ENCODE results near the gene IZUMO4. TPM values are rescaled to one million over a fixed set of nuclear protein-coding genes. Genes with fewer than 3 reads are reported as not detected.
"Not testable (repeated sequence)": the region's sequence is repeated elsewhere in the genome, so short reads cannot be mapped to it uniquely, and the experiment has no call there.

IZUMO4 gene
- total RNA-seq, 2 donors from 2014 or later = 2.1 to 2.3 TPM

GRCh38 chr19:2131012-2131975 is 34.6 kb downstream of the IZUMO4 start:
- intact Hi-C loops (cut with DNase I, micrococcal nuclease) = not testable (repeated sequence)

DNA sequence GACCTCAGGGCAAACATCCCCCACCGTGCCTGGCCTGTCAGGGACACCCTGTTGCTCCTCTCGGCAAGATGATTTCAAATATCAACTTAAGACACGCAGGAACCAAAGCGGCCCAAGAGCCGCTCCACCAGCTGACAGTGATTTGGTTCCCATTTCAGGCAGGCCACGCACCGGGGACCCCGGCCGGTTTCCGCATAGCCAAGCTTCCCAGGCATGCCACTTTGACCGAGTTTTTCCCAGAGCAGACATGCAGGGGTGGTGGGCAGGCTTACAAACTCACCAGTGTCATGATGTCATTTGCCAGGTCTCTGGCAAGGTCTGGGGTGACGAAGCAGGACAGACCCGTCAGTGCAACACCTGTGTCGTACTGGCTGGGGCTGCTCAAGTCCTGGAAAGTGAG is 35.5 kb downstream of the IZUMO4 start:
- no peak for ATAC-seq
- intact Hi-C loops (cut with DNase I, micrococcal nuclease) = no loop called here
- DNase-seq = no peak

More at GRCh38 chr19:2131012-2131975, 34.6 kb downstream of the IZUMO4 start:
- not testable (repeated sequence) for ATAC-seq, DNase-seq

DNA sequence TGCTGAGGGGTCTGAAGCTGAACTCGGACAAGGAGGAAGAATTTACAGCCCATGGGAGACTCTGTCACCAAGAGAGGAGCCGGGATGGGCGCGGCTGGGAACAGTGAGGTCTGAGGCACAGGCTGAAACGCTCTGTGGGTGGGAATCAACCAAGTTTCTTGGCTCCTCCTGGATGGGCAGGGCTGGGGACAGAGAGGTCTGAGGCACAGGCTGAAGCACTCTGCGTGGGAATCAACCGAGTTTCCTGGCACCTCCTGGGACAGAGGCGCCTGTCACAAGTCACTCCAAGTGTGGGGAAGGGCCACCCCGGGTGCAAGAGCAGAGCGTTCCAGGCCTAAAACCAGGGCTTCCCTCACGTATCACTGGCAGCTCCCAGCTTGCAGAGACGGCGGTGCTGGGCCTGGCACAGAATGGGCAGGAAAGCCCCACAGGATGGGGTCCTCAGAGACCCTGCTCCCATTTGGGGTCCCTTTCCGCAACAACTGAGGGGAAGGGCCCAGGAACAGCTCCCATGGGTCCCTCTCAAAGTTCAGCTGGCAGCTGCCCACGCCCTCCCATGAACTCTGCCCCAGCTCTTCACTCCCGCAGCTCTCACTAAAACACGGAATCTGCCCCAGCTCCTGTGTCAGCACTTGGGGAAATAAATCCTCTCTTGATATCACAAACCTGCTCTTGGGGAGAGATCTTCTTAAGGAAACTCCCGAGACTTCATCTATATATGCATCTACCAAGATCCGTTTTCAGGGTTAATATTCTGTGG is 36.2 kb downstream of the IZUMO4 start:
- intact Hi-C loops (cut with DNase I, micrococcal nuclease) = no loop called here
- ATAC-seq (peak; percentile 44), DNase-seq (no peak)

- intact Hi-C loops (cut with DNase I, micrococcal nuclease) = no loop called here
- ATAC-seq (peak; percentile 50), DNase-seq (no peak)
These were observed 39.0 kb downstream of the IZUMO4 start for GRCh38 chr19:2135474-2136402.

GRCh38 chr19:2136796-2137195 is 40.1 kb downstream of the IZUMO4 start:
- DNase-seq = no peak
- ATAC-seq = no peak
- intact Hi-C loops (cut with DNase I, micrococcal nuclease) = no loop called here

DNA sequence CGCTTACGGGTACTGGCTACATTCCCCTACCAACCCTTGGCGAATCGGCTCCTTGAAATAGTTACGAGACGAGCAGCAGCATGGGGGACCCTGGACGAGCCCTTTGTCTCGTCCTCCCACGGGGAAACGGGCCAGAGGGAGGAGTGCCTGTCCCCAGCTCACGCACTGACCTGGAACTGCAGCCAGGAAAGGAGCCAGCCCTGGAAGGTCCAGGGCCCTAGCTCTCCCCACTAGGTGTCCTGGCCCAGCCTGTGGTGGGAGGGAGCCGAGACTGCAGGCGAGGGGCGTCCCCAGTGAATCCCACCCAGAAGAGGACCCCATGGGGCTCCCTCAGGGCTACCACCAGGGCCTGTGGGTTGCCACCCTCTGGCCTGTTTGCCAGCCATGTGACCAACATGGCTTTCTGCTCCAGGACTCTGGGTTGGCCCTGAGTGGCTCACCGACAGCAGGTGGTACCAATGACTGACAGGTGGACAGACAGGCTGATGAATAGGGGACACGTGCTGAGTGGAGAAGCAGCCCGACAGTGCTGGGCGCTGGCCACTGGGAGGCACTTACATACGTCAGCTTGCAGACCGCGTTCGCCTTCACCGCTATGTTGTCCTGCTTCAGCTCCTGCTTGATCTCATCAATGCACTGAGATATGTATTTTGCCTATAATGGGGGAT is 41.5 kb downstream of the IZUMO4 start:
- ATAC-seq = no peak
- intact Hi-C loops (cut with DNase I, micrococcal nuclease) = no loop called here

DNA sequence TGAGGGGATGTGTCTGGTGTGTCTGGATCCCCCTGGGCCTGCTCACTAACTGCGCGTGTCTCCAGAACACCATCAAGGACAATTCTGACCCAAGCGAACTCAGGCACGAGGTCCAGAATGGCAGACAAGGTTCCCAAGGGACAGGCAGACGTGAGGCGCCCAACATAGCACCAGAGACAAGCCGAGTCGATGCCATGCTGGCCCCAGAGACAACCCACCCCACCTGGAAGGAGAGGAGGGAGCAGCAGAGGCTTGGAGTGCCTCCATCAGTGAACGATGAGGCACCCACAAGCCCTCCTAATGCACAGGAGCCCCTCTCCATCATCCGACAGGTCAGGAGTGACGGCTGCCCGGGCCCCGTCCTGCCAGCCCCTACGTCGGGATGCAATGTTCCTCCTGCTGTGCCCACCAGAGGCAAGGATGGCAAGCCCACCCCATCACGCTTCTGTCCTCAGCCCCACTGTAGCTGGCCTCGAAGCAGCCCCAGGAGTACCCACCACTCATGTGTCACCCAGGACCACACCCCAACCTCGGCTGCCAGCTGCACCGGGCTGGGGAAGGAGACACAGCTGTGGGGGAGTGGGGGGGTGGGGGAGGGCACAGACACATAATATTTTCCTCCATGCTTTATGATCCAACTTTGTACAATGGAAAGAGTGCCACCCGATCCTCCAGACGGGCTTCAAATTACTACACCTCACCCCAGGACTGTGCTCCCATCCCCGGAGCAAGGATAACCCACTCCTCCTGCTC is 42.8 kb downstream of the IZUMO4 start:
- intact Hi-C loops (cut with DNase I, micrococcal nuclease) = no loop called here
- DNase-seq (no peak), ATAC-seq (no peak)

More for the DNA sequence above, 41.5 kb downstream of the IZUMO4 start:
- DNase-seq = no peak

DNA sequence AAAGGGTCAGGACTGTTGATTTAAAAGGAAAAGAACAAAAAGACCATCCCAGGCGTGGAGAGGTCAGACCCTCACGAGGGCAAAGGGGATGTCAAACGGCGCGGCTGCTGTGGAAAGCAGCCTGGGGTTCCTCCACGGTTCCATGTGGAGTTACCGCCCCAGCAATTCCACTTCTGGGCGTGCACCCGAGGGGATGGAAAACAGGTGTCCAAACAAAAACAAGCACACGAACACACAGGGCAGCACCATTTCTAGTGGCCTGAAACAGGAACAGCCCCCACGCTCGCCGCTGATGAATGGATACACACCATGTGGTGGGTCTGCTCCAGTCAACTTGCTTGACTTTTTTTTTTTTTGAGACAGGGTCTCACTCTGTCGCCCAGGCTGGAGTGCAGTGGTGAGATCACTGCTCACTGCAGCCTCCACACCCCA is 43.4 kb downstream of the IZUMO4 start:
- intact Hi-C loops (cut with DNase I, micrococcal nuclease) = no loop called here
- ATAC-seq = no peak
- no peak for DNase-seq

DNA sequence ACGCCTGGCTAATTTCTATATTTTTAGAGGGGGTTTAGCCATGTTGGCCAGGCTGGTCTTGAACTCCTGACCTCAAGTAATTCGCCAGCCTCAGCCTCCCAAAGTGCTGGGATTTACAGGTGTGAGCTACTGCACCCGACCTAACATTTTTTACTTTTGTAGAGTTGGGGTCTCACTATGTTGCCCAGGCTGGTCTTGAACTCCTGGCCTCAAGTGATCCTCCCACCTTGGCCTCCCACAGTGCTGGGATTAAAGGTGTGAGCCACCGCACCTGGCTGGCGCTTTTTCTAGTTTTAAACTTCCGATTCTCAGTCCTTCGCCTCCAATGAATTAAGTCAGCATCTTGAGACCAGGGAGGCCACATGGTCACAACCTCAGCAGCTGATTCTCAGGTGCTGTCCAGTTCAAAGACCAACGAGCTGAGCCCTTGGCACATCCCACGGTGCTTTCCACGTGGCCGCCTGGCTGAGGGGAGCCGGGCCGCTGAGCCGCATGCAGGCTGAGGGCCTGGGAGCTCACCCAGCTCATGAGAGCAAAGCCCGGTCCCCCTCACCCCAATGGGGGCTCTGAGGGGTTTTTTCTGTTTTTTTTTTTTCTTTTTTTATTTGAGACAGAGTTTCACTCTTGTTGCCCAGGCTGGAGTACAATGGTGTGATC is 45.6 kb downstream of the IZUMO4 start:
- no peak for DNase-seq
- no peak for ATAC-seq
- intact Hi-C loops (cut with DNase I, micrococcal nuclease) = no loop called here

GRCh38 chr19:2144190-2144589 is 47.5 kb downstream of the IZUMO4 start:
- no peak for DNase-seq
- intact Hi-C loops (cut with DNase I, micrococcal nuclease) = no loop called here
- ATAC-seq = no peak

DNA sequence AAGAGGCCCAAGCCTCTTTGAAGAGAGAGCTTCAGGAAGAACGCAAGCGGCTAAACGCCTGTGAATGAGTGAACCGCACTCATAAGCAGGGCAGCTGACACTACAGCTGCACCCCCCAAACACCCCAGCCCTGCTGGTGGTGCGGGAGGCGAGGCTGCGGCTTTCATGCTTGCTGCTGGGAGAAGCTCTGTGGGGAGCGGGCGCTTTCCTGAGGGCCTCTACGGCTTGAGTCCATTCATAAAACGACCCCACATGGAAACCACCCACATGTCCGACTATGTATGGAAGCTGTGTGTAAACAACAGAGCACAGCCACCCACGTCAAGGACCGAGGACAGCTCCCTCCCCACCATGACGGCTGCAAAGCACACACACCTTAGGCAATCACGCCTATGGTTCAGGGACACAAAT is 49.1 kb downstream of the IZUMO4 start:
- ATAC-seq = no peak
- intact Hi-C loops (cut with DNase I, micrococcal nuclease) = no loop called here
- DNase-seq = no peak

DNA sequence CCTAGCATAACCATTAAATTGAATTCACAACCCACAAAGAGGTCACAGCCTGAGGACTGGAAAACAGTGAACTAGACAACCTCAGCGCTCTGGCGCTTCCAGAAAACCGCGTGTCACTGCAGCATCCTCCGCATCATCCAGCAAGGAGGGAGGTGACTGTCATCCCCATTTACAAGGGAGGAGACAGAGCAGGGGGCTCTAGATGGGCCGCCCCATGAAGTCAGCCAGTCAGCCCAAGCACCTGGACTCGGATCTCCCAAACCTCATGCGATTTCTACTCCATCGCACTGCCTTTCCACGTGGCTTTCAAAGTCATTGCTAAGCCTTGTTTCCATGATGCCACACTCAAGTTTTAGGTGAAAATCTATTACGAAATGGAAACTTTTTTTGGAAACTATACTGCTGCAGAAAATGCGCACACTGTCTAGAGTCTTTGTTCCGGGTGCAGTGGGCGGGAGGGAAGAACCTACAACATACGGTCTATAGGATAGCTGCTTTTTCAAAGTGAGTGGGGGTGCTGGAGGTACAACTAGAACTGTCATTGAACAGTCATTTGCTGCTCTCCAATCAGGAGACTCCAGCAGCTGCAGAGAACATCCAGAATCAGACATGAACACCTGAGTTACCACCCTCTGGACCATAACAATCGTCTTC is 51.9 kb downstream of the IZUMO4 start:
- no peak for DNase-seq
- intact Hi-C loops (cut with DNase I, micrococcal nuclease) = no loop called here
- ATAC-seq = no peak

Other genes starting within 250 kb of the IZUMO4 start
- gene REXO1, start 248.4 kb upstream of the IZUMO4 start, total RNA-seq = 10 to 100 TPM; 41.9 to 43.0 TPM
- gene KLF16, start 233.3 kb upstream of the IZUMO4 start, total RNA-seq = 10 to 100 TPM; 30.6 to 35.9 TPM
- 10 to 100 TPM; 61.5 to 63.5 TPM for gene ABHD17A, start 211.4 kb upstream of the IZUMO4 start, total RNA-seq
- gene ADAT3, start 191.5 kb upstream of the IZUMO4 start, total RNA-seq = 10 to 100 TPM; 19.1 to 29.1 TPM
- 10 to 100 TPM; 56.3 to 76.5 TPM for gene SCAMP4, start 191.5 kb upstream of the IZUMO4 start, total RNA-seq
- gene CSNK1G2, start 155.7 kb upstream of the IZUMO4 start, total RNA-seq = 10 to 100 TPM; 51.4 to 74.1 TPM
- 10 to 100 TPM; 73.1 to 73.7 TPM for gene BTBD2, start 81.2 kb upstream of the IZUMO4 start, total RNA-seq
- 100 to 1,000 TPM; 242 to 319 TPM for gene MKNK2, start 45.7 kb upstream of the IZUMO4 start, total RNA-seq
- gene MOB3A, start 589 bp upstream of the IZUMO4 start, total RNA-seq = 10 to 100 TPM; 37.9 to 48.4 TPM
- 100 to 1,000 TPM in 1 of 2 donors, 10 to 100 TPM in 1; 99.4 to 123 TPM for gene AP3D1, start 54.7 kb downstream of the IZUMO4 start, total RNA-seq
- 10 to 100 TPM; 37.6 to 41.6 TPM for gene DOT1L, start 67.0 kb downstream of the IZUMO4 start, total RNA-seq
- 100 to 1,000 TPM; 198 to 213 TPM for gene PLEKHJ1, start 139.4 kb downstream of the IZUMO4 start, total RNA-seq
- gene SF3A2, start 139.9 kb downstream of the IZUMO4 start, total RNA-seq = 10 to 100 TPM; 60.3 to 62.7 TPM
- gene AMH, start 152.4 kb downstream of the IZUMO4 start, total RNA-seq = 1 to 10 TPM; 1.6 to 1.7 TPM
- gene JSRP1, start 159.5 kb downstream of the IZUMO4 start, total RNA-seq = 1 to 10 TPM in 1 of 2 donors, under 1 TPM in 1; 0.55 to 2.6 TPM
- gene PEAK3, start 185.3 kb downstream of the IZUMO4 start, total RNA-seq = under 1 TPM; 0.15 to 0.78 TPM
- not detected for gene LINGO3, start 211.2 kb downstream of the IZUMO4 start, total RNA-seq
- 100 to 1,000 TPM in 1 of 2 donors, 10 to 100 TPM in 1; 67.1 to 101 TPM for gene LSM7, start 231.7 kb downstream of the IZUMO4 start, total RNA-seq
- gene SPPL2B, start 231.8 kb downstream of the IZUMO4 start, total RNA-seq = 100 to 1,000 TPM; 142 to 173 TPM